Measurements from ENCODE around the gene CALD1.
A peak's percentile ranks its signal among the peaks of the same experiment; 100 is the strongest.

The CALD1 gene

GRCh38 chr7:134878746-134879357, 99.4 kb downstream of the CALD1 start:
- TF ChIP-seq POLR2A (IDR thresholded peaks at IDR 0.05; ENCODE audit: low read depth, low read length) (no peak), TAF1 (IDR thresholded peaks at IDR 0.05; ENCODE audit: low read depth, low read length) (no peak), SPI1 (IDR thresholded peaks at IDR 0.05; ENCODE audit: low read depth, low read length) (no peak)
- FAIRE-seq (peak; percentile 9), DNase-seq (ENCODE audit: insufficient read length, low spot score) (no peak)

DNA sequence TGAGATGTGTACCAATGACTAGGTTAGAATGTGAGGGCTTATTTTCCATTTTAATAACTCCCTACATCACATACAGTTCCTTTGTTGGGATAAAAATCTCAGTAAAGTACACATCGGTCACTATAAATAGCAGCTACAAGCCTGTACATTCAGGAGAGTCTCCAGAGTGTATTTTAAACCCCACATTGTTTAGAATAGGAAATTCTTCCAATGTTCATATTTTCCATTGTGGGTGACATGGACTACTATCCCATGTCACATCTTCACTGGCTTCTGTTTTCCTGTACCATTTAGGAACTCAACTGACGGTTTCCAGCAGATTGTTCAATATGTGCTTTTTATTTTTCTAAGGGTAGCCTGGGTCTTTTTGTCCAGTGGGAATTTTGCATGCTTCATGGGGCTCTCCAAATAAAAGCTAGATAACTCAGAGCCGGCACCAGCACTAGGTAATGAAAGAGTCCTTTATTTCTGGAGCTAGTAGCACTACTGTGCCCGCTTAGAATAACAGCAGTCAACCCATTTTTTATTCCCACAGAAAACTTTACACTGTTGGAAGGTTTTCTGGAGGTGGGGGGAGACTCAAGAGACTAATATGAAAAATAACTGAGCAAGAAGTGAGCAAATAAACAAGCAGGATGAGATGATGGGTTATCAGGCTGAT, 100.5 kb downstream of the CALD1 start:
- no peak for DNase-seq (ENCODE audit: insufficient read length, low spot score)
- no peak for FAIRE-seq
- TF ChIP-seq TAF1 (IDR thresholded peaks at IDR 0.05; ENCODE audit: low read depth, low read length), result no peak

- TF ChIP-seq SPI1 (IDR thresholded peaks at IDR 0.05; ENCODE audit: low read depth, low read length), result no peak
- TF ChIP-seq TAF1 (IDR thresholded peaks at IDR 0.05; ENCODE audit: low read depth, low read length), result no peak
- TF ChIP-seq POLR2AphosphoS5 (IDR thresholded peaks at IDR 0.05; ENCODE audit: low read depth, low read length), result no peak
- TF ChIP-seq PAX5 (IDR thresholded peaks at IDR 0.05; ENCODE audit: insufficient read depth, low read length, severe bottlenecking), result no peak
- no peak for TF ChIP-seq POLR2A (IDR thresholded peaks at IDR 0.05; ENCODE audit: low read depth, low read length)
- TF ChIP-seq POU2F2 (IDR thresholded peaks at IDR 0.05; ENCODE audit: low read depth, low read length), result no peak
- DNase-seq (ENCODE audit: insufficient read length, low spot score) (no peak), FAIRE-seq (no peak)
Measured at GRCh38 chr7:134882481-134882880, 103.0 kb downstream of the CALD1 start.

DNA sequence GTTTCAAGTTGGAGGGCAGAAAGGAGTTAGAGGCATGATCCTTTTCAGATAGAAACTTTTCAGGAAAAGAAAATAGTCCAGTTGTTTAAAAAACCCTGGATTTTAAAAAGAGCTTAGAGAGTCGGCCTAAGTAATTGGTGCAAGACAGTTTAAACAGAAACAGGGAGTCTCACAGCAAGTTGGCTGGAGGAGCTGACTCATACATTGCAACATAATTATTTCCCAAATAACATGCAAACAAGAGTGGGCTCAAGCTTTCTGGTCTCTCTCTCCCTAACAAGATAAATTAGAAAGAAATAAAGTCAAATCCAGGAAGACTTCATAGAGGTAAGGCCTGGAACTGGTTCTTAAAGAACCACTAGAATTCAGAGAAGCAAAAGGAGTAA, 106.5 kb downstream of the CALD1 start:
- DNase-seq (ENCODE audit: insufficient read length, low spot score), result no peak

DNA sequence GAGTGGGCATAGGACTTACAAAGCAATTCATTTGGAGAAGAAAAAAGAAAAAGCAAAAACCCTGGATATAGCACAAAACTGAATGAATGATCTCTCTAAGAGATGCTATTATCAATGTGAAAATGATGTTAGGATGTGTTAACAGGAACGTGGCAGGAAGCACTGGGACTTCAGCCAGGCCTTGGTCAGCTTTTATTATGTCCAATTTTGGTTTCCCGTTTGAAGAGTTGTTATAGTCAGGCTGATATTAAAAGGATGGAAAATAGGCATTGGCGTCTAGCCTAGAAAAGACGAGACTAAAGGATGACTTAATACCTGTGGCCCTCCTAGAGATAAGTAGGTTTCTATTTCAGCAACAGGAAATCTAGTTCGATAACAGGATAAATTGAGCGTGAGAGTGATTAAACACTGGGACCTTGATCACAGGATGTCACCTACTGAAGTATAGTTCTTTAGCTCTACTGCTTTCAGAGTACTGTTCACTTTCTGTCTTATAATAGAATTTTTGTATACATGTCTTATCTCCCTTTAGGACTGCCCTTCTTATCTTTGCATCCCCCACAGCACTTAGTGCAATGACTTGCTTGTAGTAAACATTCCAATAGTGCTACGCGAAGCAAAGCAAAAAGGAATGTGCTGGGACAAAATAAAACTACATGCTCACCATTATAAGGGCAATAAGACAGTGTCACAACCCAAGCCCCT, 107.1 kb downstream of the CALD1 start:
- no peak for FAIRE-seq
- no peak for TF ChIP-seq PAX5 (IDR thresholded peaks at IDR 0.05; ENCODE audit: insufficient read depth, low read length, severe bottlenecking)
- no peak for TF ChIP-seq TAF1 (IDR thresholded peaks at IDR 0.05; ENCODE audit: low read depth, low read length)
- no peak for TF ChIP-seq SPI1 (IDR thresholded peaks at IDR 0.05; ENCODE audit: low read depth, low read length)
- TF ChIP-seq POLR2AphosphoS5 (IDR thresholded peaks at IDR 0.05; ENCODE audit: low read depth, low read length), result no peak
- TF ChIP-seq POLR2A (IDR thresholded peaks at IDR 0.05; ENCODE audit: low read depth, low read length), result no peak
- TF ChIP-seq POU2F2 (IDR thresholded peaks at IDR 0.05; ENCODE audit: low read depth, low read length), result no peak
- no peak for DNase-seq (ENCODE audit: insufficient read length, low spot score)

More for the DNA sequence above, 106.5 kb downstream of the CALD1 start:
- TF ChIP-seq PAX5 (IDR thresholded peaks at IDR 0.05; ENCODE audit: insufficient read depth, low read length, severe bottlenecking), result no peak
- no peak for TF ChIP-seq SPI1 (IDR thresholded peaks at IDR 0.05; ENCODE audit: low read depth, low read length)
- FAIRE-seq, result no peak

DNA sequence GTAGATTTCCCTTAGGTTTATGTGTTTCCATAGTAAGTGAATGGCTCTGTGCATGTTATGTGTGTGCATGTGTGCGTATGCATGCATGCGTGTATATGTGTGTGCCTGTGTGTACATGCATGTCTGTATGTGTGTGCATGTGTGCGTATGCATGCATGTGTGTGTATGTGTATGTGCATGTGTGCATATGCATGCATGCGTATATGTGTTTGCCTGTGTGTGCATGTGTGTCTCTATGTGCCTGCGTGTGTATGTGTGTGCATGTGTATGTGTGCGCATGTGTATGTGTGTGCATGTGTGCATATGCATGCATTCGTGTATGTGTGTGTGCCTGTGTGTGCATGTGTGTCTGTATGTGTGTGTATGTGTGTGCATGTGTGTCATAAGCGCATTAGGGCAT, 108.1 kb downstream of the CALD1 start:
- peak; percentile 38 for FAIRE-seq
- DNase-seq (ENCODE audit: insufficient read length, low spot score), result no peak
- TF ChIP-seq PAX5 (IDR thresholded peaks at IDR 0.05; ENCODE audit: insufficient read depth, low read length, severe bottlenecking) (no peak), POU2F2 (IDR thresholded peaks at IDR 0.05; ENCODE audit: low read depth, low read length) (no peak), SPI1 (IDR thresholded peaks at IDR 0.05; ENCODE audit: low read depth, low read length) (no peak), POLR2AphosphoS5 (IDR thresholded peaks at IDR 0.05; ENCODE audit: low read depth, low read length) (no peak), POLR2A (IDR thresholded peaks at IDR 0.05; ENCODE audit: low read depth, low read length) (no peak), TAF1 (IDR thresholded peaks at IDR 0.05; ENCODE audit: low read depth, low read length) (no peak)

DNA sequence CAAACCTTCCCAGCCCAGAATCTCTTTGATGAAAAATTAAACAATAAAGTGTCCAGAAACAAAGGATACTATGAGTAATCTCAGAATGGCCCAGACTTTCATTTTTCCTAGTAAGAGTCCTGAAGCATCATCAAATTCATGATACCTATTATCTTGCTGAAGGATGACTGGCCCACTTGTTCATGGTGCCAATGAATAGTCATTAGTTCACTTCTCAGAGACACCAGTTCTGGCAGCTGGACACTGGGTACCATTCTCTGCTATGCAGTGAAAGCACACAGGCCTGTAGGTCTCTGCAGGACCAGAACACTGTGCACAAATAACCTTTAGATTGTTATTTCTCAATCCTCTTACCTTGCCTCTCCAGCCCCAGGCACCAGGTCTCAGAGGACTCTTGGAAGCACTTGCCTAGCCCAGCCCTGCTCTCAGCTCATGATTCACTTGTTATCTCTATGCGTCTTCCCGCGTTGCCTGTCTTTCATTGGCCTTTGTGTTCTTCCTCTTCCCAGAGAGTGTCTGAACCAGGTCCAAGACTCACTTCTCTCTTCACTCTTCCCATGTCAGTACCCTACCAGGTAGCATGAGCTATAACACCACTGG, 108.8 kb downstream of the CALD1 start:
- FAIRE-seq (no peak), DNase-seq (ENCODE audit: insufficient read length, low spot score) (no peak)
- TF ChIP-seq TAF1 (IDR thresholded peaks at IDR 0.05; ENCODE audit: low read depth, low read length) (no peak), POU2F2 (IDR thresholded peaks at IDR 0.05; ENCODE audit: low read depth, low read length) (no peak)

GRCh38 chr7:134890246-134891240, 111.1 kb downstream of the CALD1 start:
- TF ChIP-seq POLR2AphosphoS5 (IDR thresholded peaks at IDR 0.05; ENCODE audit: low read depth, low read length) (no peak), SPI1 (IDR thresholded peaks at IDR 0.05; ENCODE audit: low read depth, low read length) (no peak), POLR2A (IDR thresholded peaks at IDR 0.05; ENCODE audit: low read depth, low read length) (no peak), TAF1 (IDR thresholded peaks at IDR 0.05; ENCODE audit: low read depth, low read length) (no peak), POU2F2 (IDR thresholded peaks at IDR 0.05; ENCODE audit: low read depth, low read length) (no peak), PAX5 (IDR thresholded peaks at IDR 0.05; ENCODE audit: insufficient read depth, low read length, severe bottlenecking) (no peak)
- DNase-seq (ENCODE audit: insufficient read length, low spot score), result no peak
- no peak for FAIRE-seq

GRCh38 chr7:134891262-134891695, 111.8 kb downstream of the CALD1 start:
- TF ChIP-seq TAF1 (IDR thresholded peaks at IDR 0.05; ENCODE audit: low read depth, low read length), result no peak
- no peak for TF ChIP-seq POU2F2 (IDR thresholded peaks at IDR 0.05; ENCODE audit: low read depth, low read length)
- no peak for TF ChIP-seq PAX5 (IDR thresholded peaks at IDR 0.05; ENCODE audit: insufficient read depth, low read length, severe bottlenecking)
- no peak for TF ChIP-seq SPI1 (IDR thresholded peaks at IDR 0.05; ENCODE audit: low read depth, low read length)
- no peak for TF ChIP-seq POLR2A (IDR thresholded peaks at IDR 0.05; ENCODE audit: low read depth, low read length)
- no peak for DNase-seq (ENCODE audit: insufficient read length, low spot score)
- FAIRE-seq, result peak; percentile 16

All from GM12891 (cell line).